ENCODE data around the gene APOA4.

GRCh38 chr11:116807601-116808261 is 15.4 kb downstream of the APOA4 start:
- no peak for TF ChIP-seq CTCF (IDR thresholded peaks at IDR 0.05)
- no peak for TF ChIP-seq POLR2A (IDR thresholded peaks at IDR 0.05)
- TF ChIP-seq EP300 (IDR thresholded peaks at IDR 0.05): no peak

All from tibial nerve (tissue), 4 donors.